ENCODE results near the gene SLC45A1.

Gene SLC45A1

DNA sequence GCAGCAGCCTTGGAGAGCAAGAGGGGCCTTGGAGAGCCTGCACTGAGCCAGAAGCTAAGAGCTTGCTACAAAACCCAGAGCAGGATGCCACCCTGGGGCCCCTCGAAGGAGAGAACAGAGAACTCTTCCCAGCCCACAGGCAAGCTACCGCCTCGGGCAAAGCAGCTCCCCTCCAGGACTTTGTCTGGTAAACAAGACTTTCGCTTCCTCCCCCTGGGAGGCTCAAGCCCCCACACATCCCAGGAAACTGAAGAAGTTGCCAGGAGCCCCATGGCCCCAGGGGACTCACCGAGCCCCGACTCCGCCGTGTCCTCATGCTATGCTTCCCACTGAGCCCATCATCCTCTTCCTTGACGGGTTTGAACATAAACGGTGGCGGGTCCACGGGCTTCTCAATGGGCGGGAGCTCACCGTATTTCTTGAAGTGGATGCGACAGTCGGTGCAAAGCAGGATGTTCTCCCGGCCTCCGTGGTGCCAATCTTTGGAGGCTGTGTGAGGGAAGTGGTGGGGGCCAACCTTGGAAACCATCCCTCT lies 45.9 kb downstream of the SLC45A1 start:
- no peak for DNase-seq (ENCODE audit: low spot score)
- H3K27ac ChIP-seq: peak overlapping the region in 1 of 2 donors; percentile 69
- TF ChIP-seq, protein P1, sequence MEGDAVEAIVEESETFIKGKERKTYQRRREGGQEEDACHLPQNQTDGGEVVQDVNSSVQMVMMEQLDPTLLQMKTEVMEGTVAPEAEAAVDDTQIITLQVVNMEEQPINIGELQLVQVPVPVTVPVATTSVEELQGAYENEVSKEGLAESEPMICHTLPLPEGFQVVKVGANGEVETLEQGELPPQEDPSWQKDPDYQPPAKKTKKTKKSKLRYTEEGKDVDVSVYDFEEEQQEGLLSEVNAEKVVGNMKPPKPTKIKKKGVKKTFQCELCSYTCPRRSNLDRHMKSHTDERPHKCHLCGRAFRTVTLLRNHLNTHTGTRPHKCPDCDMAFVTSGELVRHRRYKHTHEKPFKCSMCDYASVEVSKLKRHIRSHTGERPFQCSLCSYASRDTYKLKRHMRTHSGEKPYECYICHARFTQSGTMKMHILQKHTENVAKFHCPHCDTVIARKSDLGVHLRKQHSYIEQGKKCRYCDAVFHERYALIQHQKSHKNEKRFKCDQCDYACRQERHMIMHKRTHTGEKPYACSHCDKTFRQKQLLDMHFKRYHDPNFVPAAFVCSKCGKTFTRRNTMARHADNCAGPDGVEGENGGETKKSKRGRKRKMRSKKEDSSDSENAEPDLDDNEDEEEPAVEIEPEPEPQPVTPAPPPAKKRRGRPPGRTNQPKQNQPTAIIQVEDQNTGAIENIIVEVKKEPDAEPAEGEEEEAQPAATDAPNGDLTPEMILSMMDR (IDR thresholded peaks at IDR 0.05): no peak
- H3K4me3 ChIP-seq: peak overlapping the region; percentile 28

GRCh38 chr1:8364528-8365442 lies 46.9 kb downstream of the SLC45A1 start:
- DNase-seq (ENCODE audit: low spot score): no peak
- TF ChIP-seq, protein P1 (IDR thresholded peaks at IDR 0.05): no peak
- H3K27ac ChIP-seq: peak overlapping the region in 1 of 2 donors; percentile 69
- H3K4me3 ChIP-seq: peak overlapping the region; percentile 28

DNA sequence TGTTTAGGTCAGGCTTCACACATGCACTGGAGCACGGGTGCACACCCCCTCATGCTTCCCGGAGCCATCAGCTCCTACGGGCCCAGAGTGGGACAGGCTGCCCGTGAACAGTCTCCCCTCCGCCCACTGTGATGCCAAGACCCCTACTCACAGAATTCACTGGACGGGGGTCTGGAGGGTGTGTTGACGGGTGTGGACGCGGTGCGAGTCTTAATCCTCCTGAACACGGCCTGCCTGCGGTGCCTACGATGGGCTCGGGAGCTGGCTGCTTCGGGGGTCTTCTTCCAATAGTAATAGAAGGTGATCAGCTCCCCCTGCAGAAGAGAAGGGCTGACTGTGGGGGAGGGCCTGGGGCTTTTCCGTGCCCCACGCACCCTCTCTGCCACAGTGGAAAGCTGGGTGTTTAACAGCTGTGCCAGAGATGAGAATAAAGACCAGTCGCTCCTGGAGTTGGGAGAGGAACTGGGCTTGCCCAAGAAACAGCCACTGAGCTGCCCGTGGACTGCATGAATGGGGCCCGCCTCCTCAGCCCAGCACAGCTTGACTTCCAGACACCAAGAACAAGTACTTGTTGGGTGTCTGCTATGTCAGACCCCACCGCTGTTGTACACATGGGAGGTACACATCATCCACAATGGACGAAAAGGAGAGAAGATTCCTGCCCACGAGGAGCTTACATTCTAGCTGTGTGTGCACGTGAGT lies 47.9 kb downstream of the SLC45A1 start:
- no peak for DNase-seq (ENCODE audit: low spot score)
- no peak overlapping the region for H3K4me3 ChIP-seq
- TF ChIP-seq, protein P1 (IDR thresholded peaks at IDR 0.05): no peak
- no peak overlapping the region for H3K27ac ChIP-seq

- TF ChIP-seq, protein P1 (IDR thresholded peaks at IDR 0.05): no peak
- Histone ChIP-seq H3K27ac (peak overlapping the region in 1 of 2 donors; percentile 50), H3K4me3 (no peak overlapping the region)
- no peak for DNase-seq (ENCODE audit: low spot score)
Observed at GRCh38 chr1:8367571-8368194, 49.8 kb downstream of the SLC45A1 start.

DNA sequence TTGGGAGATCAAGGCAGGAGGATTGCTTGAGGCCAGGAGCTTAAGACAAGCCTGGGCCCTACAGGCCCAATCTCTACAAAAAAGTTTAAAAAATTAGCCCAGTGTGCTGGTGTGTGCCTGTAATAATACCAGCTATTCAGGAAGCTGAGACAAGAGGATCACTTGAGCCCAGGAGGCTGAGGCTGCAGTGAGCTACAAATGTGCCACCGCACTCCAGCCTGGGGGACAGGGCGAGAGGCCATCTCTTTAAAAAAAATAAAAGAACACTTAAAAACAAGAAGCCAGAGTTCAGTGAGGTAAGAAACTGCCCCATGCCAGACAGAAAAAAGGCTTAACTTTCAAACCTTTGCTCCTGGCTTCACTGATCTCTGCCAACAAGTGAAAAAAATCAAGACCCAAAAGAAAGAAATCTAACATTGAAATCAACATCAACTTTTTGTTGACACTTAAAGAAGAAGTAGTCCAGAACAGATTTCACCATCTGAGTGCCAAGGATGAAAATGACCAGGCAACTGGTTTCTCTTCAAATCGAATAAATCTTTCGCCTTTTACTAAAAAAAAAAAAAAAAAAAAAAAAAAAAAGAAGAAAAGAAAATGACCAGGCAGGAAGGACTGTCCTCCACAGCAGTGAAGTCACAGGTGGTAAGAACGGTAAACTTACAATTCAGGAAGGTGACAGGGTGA lies 51.2 kb downstream of the SLC45A1 start:
- Histone ChIP-seq H3K27ac (no peak overlapping the region), H3K4me3 (no peak overlapping the region)
- TF ChIP-seq, protein P1 (IDR thresholded peaks at IDR 0.05): no peak
- DNase-seq (ENCODE audit: low spot score): no peak

- peak overlapping the region; percentile 55 for H3K4me3 ChIP-seq
- H3K27ac ChIP-seq: peak overlapping the region; percentile 75 to 84
Observed at GRCh38 chr1:8370046-8370881, 52.4 kb downstream of the SLC45A1 start.

More at GRCh38 chr1:8370046-8370881, 52.4 kb downstream of the SLC45A1 start:
- peak; percentile 31 for DNase-seq (ENCODE audit: low spot score)
- TF ChIP-seq, protein P1 (IDR thresholded peaks at IDR 0.05): no peak
